HG03135 (cell line): ENCODE results near the gene HTN1.
"Not testable (repeated sequence)": the region's sequence is repeated elsewhere in the genome, so short reads cannot be mapped to it uniquely, and the experiment has no call there.

Source experiments
- ATAC-seq: cut with Tn5 transposase; IDR thresholded peaks from one replicate; pipeline ENCODE4 v1.9.1; 2021; ENCODE audit warnings: mild to moderate bottlenecking, moderate library complexity; ENCODE audit not compliant: unreplicated experiment

Gene HTN1

DNA sequence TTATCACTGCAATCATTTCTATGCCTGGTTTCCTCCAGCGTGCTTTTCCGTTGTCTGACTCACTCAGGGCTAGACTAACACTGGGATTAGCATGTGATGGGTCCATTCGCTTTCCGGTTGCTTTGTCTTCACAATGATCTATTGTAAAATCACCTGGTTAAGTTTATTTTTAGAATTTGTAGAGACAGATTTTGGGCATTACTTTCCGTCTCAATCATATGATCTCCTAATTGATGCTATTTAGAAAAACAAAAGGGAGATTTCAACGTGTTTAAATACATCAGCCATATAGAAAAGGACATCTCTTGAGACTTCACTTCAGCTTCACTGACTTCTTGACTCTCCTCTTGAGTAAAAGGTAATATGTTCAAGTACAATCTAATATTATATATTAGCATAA lies at the start of gene HTN1:
Gene HTN1 (plus strand): TSS at position 301 of the 400 bp plus-strand sequence. CDS start 2,639 bp downstream, outside the sequence.
- not testable (repeated sequence) for ATAC-seq

DNA sequence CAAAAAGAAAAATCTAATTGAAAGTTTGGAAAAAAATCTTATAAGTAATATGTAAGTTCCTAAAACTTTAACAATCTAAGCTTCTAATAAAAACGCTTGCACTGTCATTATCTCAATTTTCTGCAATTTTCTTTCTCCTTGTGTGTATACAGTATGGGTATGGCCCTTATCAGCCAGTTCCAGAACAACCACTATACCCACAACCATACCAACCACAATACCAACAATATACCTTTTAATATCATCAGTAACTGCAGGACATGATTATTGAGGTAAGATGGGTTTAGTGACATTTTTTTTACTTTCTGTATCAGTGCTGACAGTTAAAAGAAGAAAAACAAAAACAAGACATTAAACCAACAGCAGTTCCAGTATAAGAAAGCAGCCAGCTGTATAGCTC lies 49.5 kb upstream of the HTN1 start:
- ATAC-seq = no peak

DNA sequence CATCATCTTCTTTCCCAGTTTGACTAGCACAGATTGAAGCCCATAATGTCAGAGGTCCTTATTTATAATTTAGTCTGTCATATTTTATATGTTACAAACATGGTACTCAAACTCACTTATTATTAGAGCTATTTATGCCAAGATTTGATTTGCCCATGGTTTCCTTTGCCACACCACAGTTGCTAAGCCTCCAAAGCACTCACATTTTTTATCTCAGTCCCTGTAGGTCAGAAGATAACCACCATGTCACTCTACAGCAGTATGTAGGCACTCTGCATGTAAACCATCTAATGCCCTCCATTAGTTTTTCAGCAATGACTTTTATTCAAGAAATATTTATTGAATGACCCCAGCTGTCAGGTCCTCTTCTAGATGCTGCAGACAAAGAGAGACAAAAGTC lies 47.7 kb upstream of the HTN1 start:
- no peak for ATAC-seq

DNA sequence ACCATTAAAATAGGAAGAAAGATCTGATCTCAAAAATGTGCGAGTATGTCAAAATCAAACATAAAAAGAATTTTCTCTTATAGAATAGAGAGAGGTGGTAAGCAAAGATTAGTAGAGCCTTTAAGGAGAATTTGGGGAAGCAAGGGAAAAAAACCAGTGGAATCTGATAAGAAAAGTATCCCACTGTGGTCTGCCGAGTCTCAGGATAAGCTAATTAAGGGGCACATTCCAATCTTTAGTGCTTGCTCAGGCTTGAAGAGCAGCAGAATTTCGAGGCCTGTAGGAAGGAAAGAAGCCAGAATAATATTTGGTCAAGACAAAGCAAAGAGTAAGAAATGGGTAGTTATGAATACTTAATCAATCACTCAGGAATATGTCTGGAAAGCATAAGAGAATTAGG lies 41.5 kb upstream of the HTN1 start:
- no peak for ATAC-seq

DNA sequence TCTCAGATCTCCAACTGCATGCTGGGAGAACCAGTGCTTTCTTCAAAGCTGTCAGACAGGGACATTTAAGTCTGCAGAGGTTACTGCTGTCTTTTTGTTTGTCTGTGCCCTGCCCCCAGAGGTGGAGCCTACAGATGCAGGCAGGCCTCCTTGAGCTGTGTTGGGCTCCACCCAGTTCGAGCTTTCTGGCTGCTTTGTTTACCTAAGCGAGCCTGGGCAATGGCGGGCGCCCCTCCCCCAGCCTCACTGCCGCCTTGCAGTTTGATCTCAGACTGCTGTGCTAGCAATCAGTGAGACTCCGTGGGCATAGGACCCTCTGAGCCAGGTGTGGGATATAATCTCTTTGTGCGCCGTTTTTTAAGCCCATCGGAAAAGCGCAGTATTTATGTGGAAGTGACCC lies 31.2 kb upstream of the HTN1 start:
- ATAC-seq = not testable (repeated sequence)

DNA sequence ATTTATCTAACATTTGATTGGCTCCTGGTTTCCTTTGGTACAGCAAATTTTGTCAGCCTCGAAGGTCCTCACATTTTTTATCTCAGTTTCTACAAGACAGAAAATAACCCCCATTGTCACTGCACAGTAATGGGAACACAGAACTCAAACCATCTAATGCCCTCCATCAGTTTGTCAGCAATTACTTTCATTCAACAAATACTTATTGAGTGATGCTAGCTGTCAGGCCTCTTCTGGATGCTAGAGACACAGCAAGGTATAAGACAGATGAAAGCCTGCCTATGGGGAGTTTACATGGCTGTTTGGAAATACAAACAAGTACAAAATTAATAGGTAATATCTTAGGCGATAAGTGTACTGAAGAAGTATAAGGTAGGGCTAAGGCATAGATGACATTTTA lies 27.0 kb upstream of the HTN1 start:
- no peak for ATAC-seq

DNA sequence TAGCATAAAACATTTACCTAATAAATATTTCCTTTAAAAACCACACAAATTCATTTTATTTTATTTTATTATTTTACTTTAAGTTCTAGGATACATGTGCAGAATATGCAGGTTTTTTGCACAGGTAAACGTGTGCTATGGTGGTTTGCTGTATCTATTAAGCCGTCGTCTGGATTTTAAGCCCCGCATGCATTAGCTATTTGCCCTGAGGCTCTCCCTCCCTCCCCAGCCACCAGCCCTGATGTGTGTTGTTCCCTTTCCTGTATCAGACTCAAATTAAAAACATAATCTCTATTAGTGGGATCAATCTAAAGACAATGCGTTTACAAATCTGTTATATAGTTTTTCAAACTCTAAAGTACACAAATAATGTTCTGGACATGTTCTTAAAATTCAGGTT lies 23.2 kb upstream of the HTN1 start:
- ATAC-seq = no peak

DNA sequence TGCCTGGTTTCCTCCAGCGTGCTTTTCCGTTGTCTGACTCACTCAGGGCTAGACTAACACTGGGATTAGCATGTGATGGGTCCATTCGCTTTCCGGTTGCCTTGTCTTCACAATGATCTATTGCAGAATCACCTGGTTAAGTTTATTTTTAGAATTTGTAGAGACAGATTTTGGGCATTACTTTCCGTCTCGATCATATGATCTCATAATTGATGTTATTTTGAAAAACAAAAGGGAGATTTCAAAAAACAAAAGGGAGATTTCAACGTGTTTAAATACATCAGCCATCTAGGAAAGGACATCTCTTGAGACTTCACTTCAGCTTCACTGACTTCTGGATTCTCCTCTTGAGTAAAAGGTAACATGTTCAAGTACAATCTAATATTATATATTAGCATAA lies 22.1 kb upstream of the HTN1 start, which contains the start of gene HTN3:
Gene HTN3 (plus strand): TSS at position 301 of the 400 bp plus-strand sequence. CDS start 2,282 bp downstream, outside the sequence.
- not testable (repeated sequence) for ATAC-seq

DNA sequence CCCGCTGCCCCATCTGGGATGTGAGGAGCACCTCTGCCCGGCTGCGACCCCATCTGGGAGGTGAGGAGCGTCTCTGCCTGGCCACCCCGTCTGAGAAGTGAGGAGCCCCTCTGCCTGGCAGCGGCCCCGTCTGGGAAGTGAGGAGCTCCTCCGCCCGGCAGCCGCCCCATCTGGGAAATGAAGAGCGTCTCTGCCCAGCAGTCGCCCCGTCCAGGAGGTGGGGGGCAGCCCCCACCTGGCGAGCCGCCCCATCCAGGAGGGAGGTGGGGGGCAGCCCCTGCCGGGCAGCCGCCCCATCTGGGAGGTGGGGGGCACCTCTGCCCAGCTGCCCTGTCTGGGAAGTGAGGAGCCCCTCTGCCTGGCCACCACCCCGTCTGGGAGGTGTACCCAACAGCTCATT lies 12.7 kb upstream of the HTN1 start:
- ATAC-seq = not testable (repeated sequence)

DNA sequence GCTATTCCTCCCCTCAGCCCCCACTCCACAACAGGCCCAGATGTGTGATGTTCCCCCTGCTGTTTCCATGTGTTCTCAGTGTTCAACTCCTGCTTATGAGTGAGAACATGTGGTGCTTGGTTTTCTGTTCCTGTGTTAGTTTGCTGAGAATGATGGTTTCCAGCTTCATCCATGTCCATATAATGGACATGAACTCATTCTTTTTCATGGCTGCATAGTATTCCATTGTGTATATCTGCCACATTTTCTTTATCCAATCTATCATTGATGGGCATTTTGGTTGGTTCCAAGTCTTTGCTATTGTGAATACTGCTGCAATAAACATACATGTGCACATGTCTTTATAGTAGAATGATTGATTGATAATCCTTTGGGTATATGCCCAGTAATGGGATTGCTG lies 10.3 kb upstream of the HTN1 start:
- not testable (repeated sequence) for ATAC-seq

DNA sequence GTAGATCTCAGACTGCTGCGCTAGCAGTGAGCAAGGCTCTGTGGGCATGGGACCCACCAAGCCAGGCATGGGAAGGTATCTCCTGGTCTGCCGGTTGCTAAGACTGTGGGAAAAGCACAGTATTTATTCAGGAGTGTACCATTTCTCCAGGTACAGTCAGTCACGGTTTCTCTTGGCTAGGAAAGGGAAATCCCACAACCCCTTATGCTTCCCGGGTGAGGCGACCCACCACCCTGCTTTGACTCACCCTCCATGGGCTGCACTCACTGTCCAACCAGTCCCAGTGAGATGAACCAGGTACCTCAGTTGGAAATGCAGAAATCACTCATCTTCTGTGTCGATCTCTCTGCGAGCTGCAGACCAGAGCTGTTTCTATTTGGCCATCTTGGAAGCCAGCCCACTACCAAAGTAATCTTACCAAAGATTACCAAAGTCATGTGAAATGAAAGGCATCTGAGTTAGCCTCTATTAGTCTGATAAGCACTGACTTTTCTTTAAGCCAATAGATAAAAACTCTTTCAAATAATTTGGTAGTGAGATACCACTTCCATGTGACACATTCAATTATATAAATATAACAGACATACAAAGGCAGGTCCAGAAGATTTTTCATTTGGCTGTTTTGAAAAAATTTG lies 8.5 kb upstream of the HTN1 start:
- no peak for ATAC-seq

DNA sequence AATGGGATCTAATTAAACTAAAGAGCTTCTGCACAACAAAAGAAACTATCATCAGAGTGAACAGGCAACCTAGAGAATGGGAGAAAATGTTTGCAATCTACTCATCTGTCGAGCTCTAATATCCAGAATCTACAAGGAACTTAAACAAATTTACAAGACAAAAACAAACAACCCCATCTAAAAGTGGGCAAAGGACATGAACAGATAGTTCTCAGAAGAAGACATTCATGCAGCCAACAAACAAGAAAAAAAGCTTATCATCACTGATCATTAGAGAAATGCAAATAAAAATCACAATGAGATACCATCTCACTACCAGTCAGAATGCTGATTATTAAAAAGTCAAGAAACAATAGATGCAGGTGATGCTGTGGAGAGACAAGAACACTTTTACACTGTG lies 6.3 kb downstream of the HTN1 start:
- ATAC-seq = not testable (repeated sequence)

DNA sequence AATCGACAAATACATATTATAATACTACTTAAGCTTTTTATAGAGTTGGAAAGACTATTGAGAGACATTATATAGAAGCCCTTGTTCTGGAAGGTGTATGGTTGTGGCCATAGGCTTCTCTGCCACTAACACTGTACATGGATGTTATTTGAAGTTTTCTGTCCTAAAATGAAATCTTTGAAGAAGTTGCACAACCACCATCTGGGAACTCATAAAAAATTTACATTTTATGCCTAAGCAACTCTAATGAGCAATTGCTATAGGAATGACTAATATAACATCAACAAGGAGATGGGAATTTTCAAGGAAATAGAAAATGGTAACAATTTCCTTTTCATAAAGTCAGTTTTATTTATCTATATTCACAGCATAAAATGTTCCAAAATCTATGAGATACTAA lies 7.4 kb downstream of the HTN1 start:
- no peak for ATAC-seq

DNA sequence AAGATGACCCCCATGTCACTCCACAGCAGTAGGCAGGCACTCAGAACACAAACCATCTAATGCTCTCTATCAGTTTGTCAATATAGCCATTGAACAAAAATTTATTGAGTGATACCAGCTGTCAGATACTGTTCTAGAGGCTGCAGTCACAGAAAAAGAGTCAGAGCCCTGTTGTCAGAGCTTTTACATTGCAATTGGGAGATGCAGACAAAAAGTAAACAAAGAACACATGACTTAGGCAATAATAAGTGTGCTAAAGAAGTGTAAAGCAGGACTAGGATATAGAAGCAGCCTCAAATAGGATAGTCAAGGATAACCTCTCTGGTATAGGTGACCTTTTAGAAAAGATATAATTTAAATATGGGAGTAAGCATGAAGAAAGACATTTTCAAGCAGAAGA lies 8.9 kb downstream of the HTN1 start:
- ATAC-seq = no peak

DNA sequence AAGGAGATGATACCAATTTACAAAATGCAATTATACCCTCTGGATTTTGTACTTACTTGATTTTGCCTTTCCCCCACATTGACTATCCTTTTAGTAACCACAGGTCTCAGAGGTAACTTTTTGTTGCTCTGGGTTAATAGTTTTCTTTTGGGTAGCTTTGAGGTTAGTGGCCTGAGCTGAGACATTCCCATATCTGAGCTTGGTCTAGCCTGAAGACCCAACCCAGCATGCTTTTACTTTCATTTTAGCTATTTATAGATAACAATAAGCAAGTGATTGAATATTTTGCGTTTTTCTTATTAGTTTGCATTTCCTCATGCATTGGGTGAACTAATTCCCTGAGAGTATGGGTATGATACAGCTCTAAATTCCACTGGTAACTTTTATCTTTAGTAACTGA lies 11.8 kb downstream of the HTN1 start:
- peak; percentile 96 for ATAC-seq

DNA sequence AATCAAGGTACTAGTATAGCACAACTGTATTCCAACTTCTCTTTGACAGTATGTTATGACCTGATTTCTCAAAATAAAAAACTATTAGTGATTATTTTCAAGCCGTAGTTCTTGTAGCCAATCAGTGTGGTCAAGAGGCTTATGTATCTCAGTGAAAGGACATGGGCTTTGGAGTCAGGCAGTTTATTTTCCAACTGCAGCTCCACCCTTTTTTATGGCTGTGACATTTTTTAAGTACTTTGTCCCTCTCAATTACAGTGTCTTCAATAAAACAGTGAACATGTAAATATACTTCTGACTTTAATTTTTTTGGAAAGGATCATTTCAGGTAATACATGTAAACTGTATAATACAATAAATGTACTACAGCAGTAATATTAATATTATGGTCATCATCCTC lies 30.0 kb downstream of the HTN1 start:
- ATAC-seq = no peak

DNA sequence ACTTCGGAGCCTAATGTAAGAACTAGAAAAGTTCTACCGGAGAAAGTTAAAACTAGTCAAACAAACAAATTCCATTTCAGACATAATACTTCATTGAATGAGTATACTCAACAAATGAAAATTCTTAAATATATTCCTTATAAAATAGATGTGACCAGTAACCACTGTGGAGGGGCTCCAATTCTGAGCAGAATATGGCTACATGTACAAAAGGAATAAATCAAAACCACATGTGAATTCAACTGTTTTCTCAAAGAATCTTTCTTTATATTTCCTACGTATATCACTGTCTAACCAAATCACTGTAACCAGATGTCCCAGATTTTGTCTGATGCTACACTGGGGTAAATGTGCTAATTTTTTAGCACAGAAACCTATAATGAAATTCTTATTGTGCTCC lies 49.0 kb downstream of the HTN1 start:
- ATAC-seq = no peak
